ENCODE results near the gene SREBF1.

The SREBF1 gene

DNA sequence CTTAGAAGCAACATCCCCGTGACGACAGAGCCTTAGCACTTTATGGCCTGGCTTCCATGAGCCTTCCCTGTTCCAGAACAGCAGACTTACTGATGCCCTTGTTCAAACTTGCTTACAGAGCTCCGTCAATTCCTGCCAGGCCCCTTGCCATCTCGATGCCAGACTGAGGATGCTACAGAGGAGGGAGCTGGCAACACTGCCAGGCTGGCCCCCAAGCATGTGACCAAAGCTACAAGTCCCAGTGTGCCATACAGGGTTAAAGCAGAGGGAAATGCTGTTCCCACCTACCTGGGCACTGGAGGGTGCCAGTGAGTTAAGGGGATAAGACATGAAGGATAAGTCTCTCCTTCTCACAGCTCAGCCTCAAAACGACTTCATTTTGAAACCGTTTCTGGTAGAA, 33.5 kb upstream of the SREBF1 start:
- no peak for DNase-seq (ENCODE audit: low spot score)
- H3K4me3 Mint-ChIP-seq: no peak overlapping the region
- H3K27ac Mint-ChIP-seq: no peak overlapping the region
- peaks cover 2% of the 10 kb centered on the region for H3K36me3 Mint-ChIP-seq (ENCODE audit: low read depth)
- no peaks in the 10 kb centered on the region for H3K27me3 Mint-ChIP-seq (ENCODE audit: low read depth)
- no peaks in the 10 kb centered on the region for H3K9me3 Mint-ChIP-seq
- no peaks in the 10 kb centered on the region for H3K4me1 Mint-ChIP-seq (ENCODE audit: low read depth)

DNA sequence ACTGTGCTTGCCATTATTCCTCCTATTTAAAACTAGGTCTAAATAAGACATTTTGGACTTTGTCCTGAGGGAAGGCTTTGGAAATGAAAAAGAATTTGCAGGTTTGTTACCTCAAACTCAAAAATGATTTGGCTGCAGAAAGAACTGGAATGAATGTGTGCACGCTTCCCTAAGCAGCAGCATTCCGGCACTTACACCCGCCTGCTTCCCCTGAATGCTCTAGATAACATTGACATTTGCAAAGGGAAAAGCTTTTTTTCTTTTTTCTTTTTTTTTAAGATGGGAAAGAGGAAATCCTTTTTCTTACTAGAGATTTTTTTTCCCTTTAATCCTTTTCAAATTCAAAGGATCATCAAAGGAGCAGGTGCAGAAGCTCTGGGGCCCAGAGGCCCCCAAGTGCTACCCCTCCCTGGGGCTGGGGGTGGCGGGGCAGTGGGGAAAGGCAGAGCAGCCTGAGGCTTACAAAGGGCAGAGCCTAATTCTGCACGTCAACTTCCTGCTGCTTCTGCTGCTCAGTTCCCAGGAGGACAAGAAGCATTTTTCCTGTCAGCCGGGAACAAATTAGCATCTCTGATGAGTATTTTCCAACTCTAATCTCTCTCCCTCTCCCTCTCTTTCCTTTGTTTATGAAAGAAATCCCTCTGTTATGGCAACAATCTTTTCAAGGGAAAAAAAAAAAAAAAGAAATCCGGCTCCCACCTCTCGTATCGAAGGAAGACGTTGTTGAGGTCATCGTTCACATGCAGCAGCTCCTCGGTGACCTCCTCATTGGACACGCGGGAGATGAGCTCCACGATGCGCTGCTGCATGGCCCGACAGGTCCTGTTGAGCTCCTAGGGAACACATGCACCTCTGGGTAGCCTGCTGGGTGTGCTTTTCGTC, 32.1 kb upstream of the SREBF1 start:
- Mint-ChIP-seq H3K27ac (no peak overlapping the region), H3K27me3 (ENCODE audit: low read depth) (no peaks in the 10 kb centered on the region), H3K4me3 (no peak overlapping the region)

DNA sequence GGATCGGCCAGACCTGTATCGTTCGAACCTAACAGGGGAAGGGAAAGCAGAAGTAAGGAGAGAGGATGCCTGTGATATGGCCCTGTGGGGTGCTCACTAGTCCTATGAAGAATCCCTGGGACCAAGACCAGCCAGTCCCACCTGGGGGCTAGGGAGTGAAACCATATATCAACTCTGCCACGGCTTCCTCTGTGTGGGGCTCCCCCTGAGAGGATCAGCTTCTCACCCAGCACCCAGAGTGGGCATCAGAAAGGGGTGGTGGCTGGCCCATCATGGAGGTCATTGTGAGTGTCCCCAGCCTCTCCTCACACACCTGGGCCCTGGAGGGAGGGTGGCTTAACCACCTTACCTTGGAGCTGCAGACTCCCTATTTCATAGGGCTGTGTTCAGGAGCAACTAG, 30.1 kb upstream of the SREBF1 start:
- Mint-ChIP-seq H3K36me3 (ENCODE audit: low read depth) (peaks cover 8% of the 10 kb centered on the region), H3K4me3 (no peak overlapping the region), H3K4me1 (ENCODE audit: low read depth) (peaks cover 5% of the 10 kb centered on the region), H3K9me3 (no peaks in the 10 kb centered on the region), H3K27ac (no peak overlapping the region), H3K27me3 (ENCODE audit: low read depth) (no peaks in the 10 kb centered on the region)
- no peak for DNase-seq (ENCODE audit: low spot score)

More for the DNA sequence above, 32.1 kb upstream of the SREBF1 start:
- Mint-ChIP-seq H3K9me3 (no peaks in the 10 kb centered on the region), H3K36me3 (ENCODE audit: low read depth) (peaks cover 2% of the 10 kb centered on the region), H3K4me1 (ENCODE audit: low read depth) (no peaks in the 10 kb centered on the region)
- no peak for DNase-seq (ENCODE audit: low spot score)

DNA sequence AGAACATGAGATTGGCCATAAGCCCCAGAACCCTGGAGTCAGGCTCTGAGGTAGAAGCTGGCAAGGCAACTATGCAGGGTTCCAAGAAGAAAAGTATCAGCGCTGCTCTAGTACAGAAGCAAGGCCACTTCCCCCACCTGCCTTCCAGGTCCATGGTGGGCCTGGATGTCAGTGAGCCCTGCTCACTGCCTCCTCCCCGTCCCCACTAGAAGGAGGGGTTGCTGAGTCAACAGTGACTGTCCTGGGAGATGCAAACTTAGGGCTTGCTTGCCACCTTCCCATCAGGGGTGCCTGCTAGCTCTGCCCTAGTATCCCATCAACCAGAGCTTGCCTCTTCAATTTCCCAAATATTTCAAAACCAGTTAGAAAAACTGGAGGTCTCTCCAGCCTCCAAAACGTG, 29.6 kb upstream of the SREBF1 start:
- Mint-ChIP-seq H3K4me3 (no peak overlapping the region), H3K36me3 (ENCODE audit: low read depth) (peaks cover 9% of the 10 kb centered on the region), H3K4me1 (ENCODE audit: low read depth) (peaks cover 6% of the 10 kb centered on the region), H3K27ac (no peak overlapping the region), H3K27me3 (ENCODE audit: low read depth) (no peaks in the 10 kb centered on the region), H3K9me3 (no peaks in the 10 kb centered on the region)
- no peak for DNase-seq (ENCODE audit: low spot score)

DNA sequence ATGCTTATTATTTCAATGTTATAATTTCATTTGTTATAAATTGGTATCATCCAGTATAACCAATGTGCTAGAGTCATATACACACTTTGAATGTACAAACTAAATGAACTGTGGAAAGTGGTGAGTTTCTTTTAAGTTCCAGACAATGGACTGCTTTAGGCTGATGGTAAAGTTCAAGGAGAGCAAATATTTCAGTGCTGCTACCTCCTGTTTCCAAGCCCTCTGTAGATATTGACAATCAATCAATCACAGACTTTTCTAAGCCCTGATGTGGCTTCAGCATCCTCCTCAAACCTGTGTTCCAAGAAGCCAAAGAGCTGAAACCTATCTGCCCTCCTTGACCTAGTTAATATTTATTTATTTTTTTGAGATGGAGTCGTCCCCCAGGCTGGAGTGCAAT, 28.2 kb upstream of the SREBF1 start:
- H3K36me3 Mint-ChIP-seq (ENCODE audit: low read depth): peaks cover 9% of the 10 kb centered on the region
- H3K27me3 Mint-ChIP-seq (ENCODE audit: low read depth): no peaks in the 10 kb centered on the region
- H3K4me1 Mint-ChIP-seq (ENCODE audit: low read depth): peaks cover 6% of the 10 kb centered on the region
- no peak overlapping the region for H3K4me3 Mint-ChIP-seq
- no peaks in the 10 kb centered on the region for H3K9me3 Mint-ChIP-seq
- DNase-seq (ENCODE audit: low spot score): no peak
- no peak overlapping the region for H3K27ac Mint-ChIP-seq

DNA sequence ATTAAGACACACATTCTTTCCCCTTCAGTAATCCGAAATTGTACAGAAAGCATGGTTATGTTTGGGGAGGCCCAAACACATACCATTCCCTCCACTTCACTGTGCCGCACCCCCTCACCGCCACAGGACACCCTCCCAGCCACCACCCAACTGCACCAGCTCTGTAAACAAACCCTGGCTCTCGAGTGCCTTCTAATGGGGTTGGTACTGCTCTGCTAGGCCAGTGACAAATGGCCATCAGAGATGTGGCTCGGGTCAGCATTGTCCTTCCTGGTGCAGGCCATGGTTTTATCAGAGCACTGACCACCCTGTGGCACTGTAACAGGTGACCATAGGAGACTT, 24.0 kb upstream of the SREBF1 start:
- peaks cover 7% of the 10 kb centered on the region for H3K36me3 Mint-ChIP-seq (ENCODE audit: low read depth)
- H3K9me3 Mint-ChIP-seq: no peaks in the 10 kb centered on the region
- no peak overlapping the region for H3K27ac Mint-ChIP-seq
- no peaks in the 10 kb centered on the region for H3K27me3 Mint-ChIP-seq (ENCODE audit: low read depth)
- DNase-seq (ENCODE audit: low spot score): no peak
- H3K4me3 Mint-ChIP-seq: no peak overlapping the region
- H3K4me1 Mint-ChIP-seq (ENCODE audit: low read depth): peaks cover 12% of the 10 kb centered on the region

DNA sequence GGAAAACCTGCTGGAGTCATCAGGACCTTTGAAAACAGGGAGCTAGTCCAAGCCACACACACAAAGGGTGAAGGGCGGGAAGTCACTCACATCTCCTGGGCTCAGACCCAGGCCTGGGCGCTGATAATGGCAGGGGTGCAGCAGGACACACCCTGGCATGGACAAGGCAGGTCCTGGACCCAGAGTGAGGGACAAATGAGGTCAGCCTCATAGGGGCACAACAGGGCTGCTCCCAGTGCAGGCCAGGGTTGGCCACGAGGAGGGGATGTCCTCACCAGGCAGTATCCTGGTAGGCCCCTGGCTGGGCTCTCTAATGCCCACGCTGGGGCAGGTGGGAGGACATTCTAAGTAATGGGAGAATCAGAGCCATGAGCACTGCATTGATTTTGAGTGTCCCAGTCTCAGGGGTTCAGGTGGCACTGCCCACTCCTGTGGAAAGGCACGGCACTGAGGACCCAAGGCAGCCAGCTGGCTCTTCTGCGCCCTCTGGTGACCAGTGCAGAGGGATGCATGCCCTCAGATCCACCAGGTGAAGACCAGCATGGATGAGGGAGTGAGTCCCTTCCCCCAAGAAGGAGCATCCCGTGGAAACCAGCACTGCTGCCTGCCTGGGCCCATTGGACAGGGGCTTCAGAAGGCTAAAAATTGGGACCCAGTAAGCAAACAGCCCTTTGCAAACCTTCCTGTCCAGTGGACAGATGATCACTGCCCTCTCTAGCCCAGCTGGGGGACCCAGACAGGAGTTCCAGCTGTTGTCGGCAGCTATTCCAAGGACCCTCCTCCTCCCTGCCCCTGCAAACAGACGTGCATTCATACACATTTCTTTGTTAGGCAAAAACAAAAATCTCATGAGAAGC, 23.4 kb upstream of the SREBF1 start:
- Mint-ChIP-seq H3K4me3 (no peak overlapping the region), H3K27me3 (ENCODE audit: low read depth) (no peaks in the 10 kb centered on the region), H3K36me3 (ENCODE audit: low read depth) (peaks cover 7% of the 10 kb centered on the region), H3K27ac (no peak overlapping the region), H3K9me3 (no peaks in the 10 kb centered on the region), H3K4me1 (ENCODE audit: low read depth) (peaks cover 18% of the 10 kb centered on the region)
- peak; percentile 53 for DNase-seq (ENCODE audit: low spot score)

DNA sequence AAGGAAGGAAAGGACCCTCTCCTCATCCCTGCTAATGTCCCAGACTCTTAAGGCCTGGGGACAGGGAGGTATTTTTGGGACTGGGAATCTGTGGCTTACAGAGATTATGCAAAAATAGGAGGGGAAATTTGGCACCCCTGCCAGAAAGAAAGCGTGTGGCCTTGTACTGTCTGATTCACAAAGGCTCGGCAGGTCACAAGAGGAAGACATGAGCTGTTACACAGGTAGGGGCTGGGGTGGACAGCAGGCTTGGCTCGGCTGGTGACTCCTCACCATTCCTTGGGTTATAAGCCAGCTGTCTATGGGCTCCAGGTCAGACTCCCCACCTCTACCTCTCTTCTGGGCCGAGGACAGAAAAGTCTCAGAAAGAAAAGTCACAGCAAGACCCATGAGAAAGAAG, 20.7 kb upstream of the SREBF1 start:
- Mint-ChIP-seq H3K36me3 (ENCODE audit: low read depth) (peaks cover 4% of the 10 kb centered on the region), H3K4me1 (ENCODE audit: low read depth) (peaks cover 34% of the 10 kb centered on the region), H3K27ac (no peak overlapping the region), H3K27me3 (ENCODE audit: low read depth) (no peaks in the 10 kb centered on the region), H3K4me3 (no peak overlapping the region), H3K9me3 (no peaks in the 10 kb centered on the region)
- DNase-seq (ENCODE audit: low spot score): no peak

DNA sequence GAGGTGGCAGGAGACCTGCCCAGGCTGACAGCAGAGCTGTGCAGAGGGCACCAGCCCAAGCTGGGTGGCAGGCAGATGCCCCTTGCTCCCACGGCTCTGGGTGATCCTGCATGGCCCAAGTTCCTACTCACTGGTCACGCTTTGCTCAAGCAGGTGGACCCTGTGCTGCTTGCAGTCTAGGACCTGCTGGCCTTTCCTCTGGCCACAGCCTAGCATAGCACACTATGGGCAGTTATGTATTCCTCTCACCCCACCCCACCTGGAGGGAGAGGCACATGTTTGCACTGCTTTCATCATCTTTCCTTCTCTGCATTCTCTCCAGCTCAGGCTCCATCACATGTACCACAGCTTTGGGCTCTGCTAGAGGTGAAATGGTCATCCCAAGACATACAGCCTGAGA, 19.6 kb upstream of the SREBF1 start:
- Mint-ChIP-seq H3K27ac (no peak overlapping the region), H3K4me1 (ENCODE audit: low read depth) (peaks cover 41% of the 10 kb centered on the region)

DNA sequence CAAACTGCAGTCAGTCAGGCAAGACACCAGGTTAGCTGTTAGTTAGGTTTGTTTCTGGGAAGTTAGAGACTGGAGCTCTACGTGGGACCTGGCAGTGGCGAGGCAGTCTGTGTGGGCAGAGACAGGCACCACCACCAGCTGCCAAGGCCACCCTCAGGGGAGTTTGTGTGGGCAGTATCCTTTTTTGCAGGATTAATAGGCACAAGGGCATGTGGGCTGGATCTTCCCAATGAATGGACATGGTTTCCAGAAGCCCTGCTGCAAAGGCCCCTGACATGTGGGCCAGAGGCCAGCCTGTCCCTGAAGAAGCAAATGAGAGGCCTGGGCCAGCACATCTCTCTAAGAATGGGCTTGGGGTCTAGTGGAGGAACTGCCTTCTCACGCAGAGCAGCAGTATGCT, 19.2 kb upstream of the SREBF1 start:
- H3K9me3 Mint-ChIP-seq: no peaks in the 10 kb centered on the region
- H3K36me3 Mint-ChIP-seq (ENCODE audit: low read depth): peaks cover 8% of the 10 kb centered on the region
- H3K27ac Mint-ChIP-seq: no peak overlapping the region
- no peak overlapping the region for H3K4me3 Mint-ChIP-seq
- H3K27me3 Mint-ChIP-seq (ENCODE audit: low read depth): no peaks in the 10 kb centered on the region
- H3K4me1 Mint-ChIP-seq (ENCODE audit: low read depth): peaks cover 45% of the 10 kb centered on the region
- no peak for DNase-seq (ENCODE audit: low spot score)

More for the DNA sequence above, 19.6 kb upstream of the SREBF1 start:
- DNase-seq (ENCODE audit: low spot score): no peak
- Mint-ChIP-seq H3K4me3 (no peak overlapping the region), H3K36me3 (ENCODE audit: low read depth) (peaks cover 8% of the 10 kb centered on the region), H3K27me3 (ENCODE audit: low read depth) (no peaks in the 10 kb centered on the region), H3K9me3 (no peaks in the 10 kb centered on the region)

DNA sequence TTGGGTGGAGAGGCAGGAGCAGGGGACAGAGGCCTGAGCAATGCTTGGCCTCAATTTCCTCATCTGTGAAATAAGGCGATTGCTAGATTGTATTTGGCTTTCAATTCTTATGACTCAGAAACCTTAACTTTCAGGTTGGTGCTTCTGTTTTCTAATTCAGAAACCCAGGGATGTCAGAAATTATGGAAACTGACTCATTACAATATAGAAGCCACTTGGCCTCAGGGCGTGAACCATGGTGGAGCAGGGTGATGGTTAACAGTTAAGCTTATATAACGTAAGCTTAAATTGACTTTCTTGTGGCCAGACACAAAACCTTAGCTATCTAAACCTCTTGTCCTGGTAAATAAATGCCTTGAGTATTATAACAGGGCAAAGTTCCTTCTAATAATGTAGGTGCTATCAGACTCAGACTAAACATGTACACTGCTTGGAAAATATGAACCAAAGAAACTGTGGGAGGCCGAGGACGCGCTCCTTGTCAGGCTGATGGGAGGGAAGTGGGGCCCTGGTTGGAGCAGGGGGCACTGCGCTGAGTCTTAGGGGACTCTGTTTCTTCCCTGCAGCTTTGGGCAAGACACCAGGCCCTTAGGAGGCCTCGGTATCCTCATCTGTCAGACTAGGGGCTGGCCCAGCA, 17.1 kb upstream of the SREBF1 start:
- DNase-seq (ENCODE audit: low spot score): peak; percentile 71

DNA sequence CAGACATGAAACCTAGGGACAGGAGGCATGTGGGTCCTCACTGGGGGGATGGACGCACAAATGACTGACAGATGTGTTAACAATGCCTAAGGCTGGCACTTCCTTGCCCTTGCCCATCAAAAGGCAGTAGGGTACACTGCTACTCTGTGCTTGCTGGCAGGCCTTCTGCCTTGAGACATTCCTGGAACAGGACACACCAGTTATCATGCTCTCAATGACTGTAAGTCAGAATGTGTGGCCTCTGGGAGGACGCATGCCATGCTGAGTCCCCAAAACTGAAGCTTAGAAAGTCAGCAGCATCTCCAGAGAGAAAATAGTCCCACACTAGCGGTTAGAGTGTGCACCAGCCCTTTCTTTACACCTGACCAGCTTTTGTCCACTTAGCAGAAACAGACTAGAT, 16.1 kb upstream of the SREBF1 start:
- Mint-ChIP-seq H3K27me3 (ENCODE audit: low read depth) (no peaks in the 10 kb centered on the region), H3K27ac (peak overlapping the region; percentile 87), H3K9me3 (no peaks in the 10 kb centered on the region), H3K36me3 (ENCODE audit: low read depth) (peaks cover 10% of the 10 kb centered on the region), H3K4me1 (ENCODE audit: low read depth) (peaks cover 75% of the 10 kb centered on the region), H3K4me3 (no peak overlapping the region)
- DNase-seq (ENCODE audit: low spot score): no peak

More for the DNA sequence above, 17.1 kb upstream of the SREBF1 start:
- no peaks in the 10 kb centered on the region for H3K9me3 Mint-ChIP-seq
- peak overlapping the region; percentile 87 for H3K27ac Mint-ChIP-seq
- H3K4me1 Mint-ChIP-seq (ENCODE audit: low read depth): peaks cover 65% of the 10 kb centered on the region
- no peaks in the 10 kb centered on the region for H3K27me3 Mint-ChIP-seq (ENCODE audit: low read depth)
- peaks cover 10% of the 10 kb centered on the region for H3K36me3 Mint-ChIP-seq (ENCODE audit: low read depth)
- peak overlapping the region; percentile 58 for H3K4me3 Mint-ChIP-seq

DNA sequence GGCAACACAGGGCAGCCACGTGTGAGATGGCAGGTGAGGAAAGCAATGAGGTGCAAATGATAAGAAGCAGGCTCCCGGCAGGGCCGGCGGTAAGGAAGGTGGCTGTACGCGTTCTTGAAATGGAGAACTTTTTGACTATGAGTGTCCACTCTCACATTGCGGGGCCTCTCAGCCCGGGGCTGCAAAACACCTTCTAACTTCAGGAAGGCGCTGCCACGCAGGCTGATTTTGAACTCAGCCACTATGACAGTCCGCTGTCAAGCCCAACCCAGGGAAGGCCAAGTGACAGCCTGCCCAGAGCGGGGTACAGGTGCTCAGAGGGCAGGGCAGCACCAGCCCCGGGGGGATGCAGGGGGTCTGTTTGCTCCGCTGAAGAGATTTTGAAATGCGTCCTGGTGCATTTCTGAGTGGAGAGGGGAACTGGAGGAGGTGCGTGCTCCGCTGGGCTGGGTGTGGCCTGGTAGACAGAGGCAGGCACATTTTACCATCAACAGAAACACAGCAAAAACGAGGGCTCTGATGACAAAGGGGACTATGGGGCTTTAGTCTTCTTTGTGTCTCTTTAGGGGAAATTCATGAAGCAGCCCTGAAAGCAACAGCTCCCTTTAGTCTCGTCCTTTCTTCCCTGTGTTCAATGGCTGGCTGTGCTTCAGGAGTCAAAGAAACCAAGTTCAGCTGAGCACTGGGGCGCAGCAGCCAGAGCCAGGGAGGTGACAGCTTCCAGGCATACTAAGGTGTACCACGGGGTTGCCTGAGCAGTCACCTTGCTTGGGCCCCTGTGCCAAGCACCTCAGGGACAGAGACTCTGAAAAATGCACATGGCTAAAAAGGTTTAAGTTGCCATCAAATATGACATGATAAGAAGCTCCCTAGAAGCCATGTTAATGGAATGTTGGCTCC, 14.6 kb upstream of the SREBF1 start:
- peak overlapping the region; percentile 34 for H3K4me3 Mint-ChIP-seq
- no peak for DNase-seq (ENCODE audit: low spot score)

More for the DNA sequence above, 14.6 kb upstream of the SREBF1 start:
- Mint-ChIP-seq H3K36me3 (ENCODE audit: low read depth) (peaks cover 15% of the 10 kb centered on the region), H3K9me3 (no peaks in the 10 kb centered on the region), H3K27me3 (ENCODE audit: low read depth) (no peaks in the 10 kb centered on the region), H3K4me1 (ENCODE audit: low read depth) (peaks cover 78% of the 10 kb centered on the region), H3K27ac (peak overlapping the region; percentile 94)
